ENCODE results near the gene SH3TC1.

Gene SH3TC1

GRCh38 chr4:8280158-8280875, 81.2 kb downstream of the SH3TC1 start:
- no peak for DNase-seq

- no peak for DNase-seq
Observed at GRCh38 chr4:8280876-8281440, 81.9 kb downstream of the SH3TC1 start.

DNA sequence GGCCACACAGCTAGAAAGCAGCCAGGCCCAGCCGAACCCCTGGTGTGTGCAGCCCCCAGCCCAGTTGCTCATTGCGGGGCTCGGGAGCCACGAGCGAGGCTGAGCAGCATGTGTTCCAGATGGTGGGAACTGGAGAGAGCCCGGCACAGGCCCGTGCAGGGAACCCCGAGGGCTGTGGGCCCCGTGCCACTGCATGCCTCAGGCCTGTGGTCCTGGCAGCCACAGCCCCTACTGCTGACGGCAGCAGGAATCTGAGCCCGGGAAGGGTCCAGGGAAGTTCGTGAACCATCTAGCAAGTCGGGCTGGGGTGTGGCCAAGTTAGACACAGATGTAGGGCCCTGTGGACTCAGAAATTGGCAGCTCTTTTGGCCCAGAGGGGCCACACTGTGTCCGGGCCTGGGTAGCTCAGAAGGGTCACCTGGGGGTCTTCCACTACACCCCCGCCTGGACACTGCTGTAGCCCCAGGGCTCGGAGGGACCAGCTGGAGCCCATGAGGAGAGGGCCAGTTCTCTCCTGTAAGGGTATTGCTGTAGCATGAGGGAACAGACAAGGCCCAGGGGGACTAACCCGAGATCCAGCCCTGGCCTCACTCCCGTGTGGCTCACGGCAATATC, 82.5 kb downstream of the SH3TC1 start:
- DNase-seq = no peak

DNA sequence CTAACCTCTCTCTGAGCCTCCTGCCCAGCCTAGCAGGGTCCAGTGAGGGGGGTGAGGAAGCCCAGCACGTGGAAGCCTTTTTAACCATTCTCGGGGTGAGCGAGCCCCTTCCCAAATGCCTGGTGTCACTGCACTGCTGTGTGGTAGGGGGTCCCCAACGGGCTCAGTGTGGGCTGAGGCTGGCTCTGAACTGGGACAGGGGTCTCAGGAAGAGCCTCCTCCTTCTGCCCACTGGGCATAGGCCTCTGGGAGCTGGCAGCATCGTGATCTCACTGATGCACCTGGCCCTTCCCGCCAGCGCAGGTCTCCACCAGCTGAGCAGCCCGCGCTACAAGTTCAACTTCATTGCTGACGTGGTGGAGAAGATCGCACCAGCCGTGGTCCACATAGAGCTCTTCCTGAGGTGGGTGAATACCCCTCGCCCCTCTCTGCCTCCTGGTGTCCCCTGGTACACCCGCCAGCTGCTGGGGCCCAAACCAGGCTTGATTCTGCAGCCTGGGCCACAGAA, 83.1 kb downstream of the SH3TC1 start:
- DNase-seq = no peak

GRCh38 chr4:8282742-8283141, 83.7 kb downstream of the SH3TC1 start:
- DNase-seq = no peak

DNA sequence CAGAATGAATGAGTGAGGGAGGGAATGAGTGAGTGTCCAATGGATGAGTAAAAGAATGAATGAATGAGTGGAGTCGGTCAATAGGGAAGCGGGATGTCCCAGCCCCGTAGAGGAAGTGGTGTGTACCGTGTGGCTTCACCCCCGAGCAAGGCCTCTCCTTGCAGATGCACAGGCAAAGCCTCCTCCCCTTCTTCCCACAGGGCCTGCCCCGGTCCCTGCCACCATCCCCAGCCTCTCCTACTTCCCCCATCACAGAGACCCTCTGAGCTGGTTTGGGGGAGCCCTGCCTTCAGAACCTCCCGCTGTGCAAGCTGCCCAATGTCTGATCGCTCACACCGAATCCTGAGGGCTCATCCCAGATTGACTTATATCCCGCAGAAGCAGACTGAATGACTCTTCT, 84.1 kb downstream of the SH3TC1 start:
- no peak for DNase-seq

DNA sequence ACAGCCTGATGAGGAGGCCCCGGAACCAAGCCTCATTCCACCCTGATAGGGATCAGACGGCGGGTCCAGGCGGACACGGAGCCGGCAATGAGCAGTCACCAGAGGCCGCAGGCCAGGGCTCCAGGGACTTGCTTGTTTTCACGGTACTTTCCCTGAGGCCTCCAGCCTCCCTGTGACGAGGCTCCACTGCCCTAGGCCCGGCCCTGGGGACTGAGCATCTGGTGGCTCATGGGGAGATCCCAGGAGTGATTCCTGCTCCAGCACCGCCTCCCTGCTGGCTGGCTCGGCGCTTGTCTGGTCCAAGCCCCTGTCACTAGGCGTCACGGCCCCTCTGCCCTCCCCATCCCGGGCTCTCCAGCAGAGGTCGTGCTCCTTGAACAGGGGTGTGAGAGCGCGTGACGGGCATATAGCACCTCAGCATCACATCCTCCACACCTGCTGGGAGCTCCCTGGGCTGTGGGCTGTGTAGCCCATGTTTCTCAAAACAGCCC, 84.6 kb downstream of the SH3TC1 start:
- no peak for DNase-seq

- no peak for DNase-seq
Observed at GRCh38 chr4:8284391-8284790, 85.3 kb downstream of the SH3TC1 start.

DNA sequence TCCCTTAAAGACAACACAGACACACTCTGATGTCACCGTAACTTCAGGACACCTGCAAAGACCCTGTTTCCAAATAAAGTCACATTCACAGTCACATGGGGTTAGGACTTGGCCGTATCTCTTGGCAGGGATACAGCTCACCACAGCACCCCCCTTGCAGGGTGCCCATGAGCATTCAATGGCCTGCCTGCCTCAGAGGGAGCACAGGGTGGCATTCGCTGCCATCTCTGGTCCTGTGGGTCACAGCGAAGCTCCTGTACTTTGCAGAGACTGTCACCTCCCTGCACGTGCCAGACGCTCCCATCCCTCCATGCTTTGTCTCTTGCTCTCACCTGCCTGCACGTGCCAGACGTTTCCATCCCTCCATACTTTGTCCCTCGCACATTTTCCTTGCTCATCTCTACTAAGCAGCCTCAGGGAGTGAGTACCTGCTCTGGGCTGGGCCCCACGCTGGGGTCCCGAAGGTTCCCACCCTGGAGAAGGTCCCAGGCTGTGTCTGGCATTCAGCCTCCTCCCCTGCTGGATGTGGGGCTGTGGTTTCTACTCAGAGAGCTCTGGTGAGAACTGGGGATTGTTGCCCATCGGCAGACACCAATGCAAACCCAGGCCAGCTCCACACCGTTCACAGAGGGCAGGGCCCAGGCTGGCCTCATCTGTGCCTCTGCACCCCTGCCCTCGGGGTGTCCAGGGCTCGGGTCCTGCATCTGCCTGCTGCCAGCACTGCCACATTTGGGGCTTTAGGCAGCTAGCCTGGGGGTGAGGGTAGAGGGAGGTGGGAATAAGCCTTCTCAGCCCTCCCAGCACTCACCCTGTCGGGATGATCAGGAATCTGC, 86.3 kb downstream of the SH3TC1 start:
- no peak for DNase-seq

DNA sequence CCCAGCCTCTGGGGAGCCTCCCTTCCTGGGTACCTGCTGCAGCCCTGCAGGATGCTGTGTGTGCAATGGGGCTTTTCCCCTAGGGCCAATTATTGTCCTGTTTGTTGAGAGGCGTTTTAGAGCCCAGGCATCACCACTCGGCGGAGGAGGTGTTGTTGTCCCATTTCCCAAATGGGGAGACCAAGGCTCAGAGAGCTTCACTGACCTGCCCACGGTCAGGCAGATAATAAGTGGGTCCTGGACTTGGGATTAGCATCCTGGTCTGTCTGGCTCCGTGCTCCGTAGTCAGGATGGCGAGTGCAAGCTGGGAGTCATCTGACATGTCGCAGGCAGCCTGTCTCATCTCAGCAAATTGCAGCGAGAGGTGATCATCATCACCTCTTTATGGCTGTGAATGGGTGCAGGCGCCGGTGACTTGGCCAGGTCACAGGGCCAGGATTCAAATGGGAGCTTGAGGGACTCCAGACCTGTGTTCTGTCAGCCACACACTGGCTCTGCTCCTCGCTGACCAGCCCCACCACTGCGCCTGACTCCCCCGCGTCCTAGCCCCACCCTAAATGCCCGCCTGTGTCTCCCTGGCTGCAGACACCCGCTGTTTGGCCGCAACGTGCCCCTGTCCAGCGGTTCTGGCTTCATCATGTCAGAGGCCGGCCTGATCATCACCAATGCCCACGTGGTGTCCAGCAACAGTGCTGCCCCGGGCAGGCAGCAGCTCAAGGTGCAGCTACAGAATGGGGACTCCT, 87.1 kb downstream of the SH3TC1 start:
- DNase-seq = no peak

DNA sequence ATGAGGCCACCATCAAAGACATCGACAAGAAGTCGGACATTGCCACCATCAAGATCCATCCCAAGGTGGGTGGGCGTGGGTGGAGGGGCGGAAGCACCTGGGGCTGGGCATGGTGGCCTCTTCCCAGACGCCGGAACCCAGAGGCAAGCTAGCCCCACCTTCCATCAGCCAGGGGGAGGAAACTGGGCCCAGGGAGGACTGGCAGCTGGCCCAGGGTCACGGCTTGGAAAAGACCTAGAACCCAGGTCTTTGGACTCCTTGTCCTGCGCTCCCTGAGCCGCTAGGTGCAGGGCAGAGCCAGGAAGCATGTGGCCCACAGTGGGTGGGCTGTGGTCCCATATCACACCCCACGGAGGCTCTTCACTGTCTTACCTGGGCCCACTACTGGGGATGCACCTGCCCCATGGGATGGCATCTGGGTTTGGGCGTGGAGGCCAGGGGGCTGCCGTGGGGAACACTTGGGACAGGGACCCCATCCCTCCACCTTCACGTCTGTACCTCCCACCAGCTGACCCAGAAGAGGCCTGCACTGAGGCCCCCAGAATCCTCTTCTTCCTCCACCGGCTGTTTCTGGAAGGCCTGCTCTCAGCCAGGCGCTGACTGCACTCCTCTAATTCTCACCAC, 87.7 kb downstream of the SH3TC1 start:
- DNase-seq = no peak

DNA sequence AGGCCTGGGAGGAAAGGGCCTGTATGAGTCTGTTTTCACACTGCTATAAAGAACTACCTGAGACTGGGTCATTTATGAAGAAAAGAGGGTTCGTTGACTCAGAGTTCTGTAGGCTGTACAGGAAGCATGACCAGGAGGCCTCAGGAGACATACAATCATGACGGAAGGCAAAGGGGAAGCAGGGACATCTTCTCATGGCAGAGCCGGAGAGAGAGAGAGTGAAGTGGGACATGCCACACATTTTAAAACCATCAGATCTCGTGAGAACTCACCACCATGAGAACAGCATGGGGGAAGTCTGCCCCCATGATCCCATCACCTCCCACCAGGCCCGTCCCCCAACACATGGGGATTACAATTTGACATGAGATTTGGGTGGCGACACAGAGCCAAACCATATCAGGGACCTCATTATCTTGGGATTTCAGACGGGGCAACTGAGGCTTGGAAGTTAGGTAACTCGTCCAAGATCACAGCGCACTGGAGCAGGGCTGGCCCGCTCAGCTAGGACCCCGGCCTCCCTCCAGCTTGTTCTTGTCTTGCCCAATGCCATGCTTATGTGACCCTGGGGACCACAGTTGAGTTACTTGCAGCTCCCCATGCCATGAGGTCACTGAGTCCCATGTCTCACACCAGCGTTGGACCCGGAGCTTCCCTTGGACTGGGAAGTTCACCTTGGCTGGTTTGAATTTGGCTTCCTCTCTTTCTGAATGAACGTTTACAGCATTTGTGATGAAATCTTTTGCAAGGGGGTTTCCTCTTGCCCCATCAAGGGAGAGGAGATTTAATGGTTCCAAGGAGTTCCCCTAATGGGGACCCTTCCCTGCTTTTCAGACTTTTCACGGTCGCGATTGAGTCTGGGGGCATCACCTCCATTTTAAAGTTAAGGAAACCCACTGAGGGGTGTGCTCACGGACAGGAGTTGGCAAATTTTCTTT, 88.5 kb downstream of the SH3TC1 start:
- no peak for DNase-seq

- DNase-seq = no peak
Observed at GRCh38 chr4:8289151-8289750, 90.2 kb downstream of the SH3TC1 start.

DNA sequence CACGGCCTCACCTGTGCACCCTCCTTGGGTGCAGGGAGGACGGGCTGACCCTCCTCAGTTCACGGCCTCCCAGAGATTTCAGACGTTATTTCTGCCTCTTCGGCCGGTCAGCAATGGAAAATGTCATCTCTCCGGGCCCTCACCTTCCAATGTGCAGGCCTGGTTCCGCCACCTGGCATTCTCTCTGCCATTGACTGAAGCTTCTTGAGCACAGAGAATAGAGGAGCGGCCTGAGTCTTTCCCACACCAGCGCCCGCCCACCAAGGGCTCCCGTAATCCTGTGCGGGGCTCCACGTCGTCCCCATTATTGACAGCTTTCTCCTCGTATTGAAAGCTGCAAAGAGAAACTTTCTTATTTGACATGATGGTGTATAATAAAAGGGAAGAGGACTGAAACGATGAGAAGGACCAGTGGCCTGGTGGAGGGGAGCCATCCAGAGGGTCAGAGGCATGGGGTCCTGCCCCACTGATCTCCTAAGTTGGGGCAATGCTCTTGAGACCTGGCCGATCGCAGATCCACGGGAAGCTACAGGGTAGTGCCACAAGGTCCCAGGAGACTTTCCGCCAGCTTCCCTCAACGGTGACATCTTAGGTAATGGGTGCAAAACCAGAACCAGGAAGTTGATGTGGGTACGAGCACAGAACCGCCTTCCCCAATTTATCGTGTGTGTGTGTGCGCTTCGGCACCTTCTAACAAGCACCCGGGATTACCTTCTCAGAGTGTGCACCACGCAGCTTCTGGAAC, 91.0 kb downstream of the SH3TC1 start:
- DNase-seq = no peak

- DNase-seq = no peak
Observed at GRCh38 chr4:8290701-8290970, 91.5 kb downstream of the SH3TC1 start.
